ENCODE results near the gene ZNF426. TPM values are rescaled to one million over a fixed set of nuclear protein-coding genes. Genes with fewer than 3 reads are reported as not detected.

ZNF426 gene
- total and polyA plus RNA-seq, 2 of the 13 experiments (the other 11 are each of a cell fraction or from before 2014, with no cell fraction given), result 3.8 to 14.9 TPM

DNA sequence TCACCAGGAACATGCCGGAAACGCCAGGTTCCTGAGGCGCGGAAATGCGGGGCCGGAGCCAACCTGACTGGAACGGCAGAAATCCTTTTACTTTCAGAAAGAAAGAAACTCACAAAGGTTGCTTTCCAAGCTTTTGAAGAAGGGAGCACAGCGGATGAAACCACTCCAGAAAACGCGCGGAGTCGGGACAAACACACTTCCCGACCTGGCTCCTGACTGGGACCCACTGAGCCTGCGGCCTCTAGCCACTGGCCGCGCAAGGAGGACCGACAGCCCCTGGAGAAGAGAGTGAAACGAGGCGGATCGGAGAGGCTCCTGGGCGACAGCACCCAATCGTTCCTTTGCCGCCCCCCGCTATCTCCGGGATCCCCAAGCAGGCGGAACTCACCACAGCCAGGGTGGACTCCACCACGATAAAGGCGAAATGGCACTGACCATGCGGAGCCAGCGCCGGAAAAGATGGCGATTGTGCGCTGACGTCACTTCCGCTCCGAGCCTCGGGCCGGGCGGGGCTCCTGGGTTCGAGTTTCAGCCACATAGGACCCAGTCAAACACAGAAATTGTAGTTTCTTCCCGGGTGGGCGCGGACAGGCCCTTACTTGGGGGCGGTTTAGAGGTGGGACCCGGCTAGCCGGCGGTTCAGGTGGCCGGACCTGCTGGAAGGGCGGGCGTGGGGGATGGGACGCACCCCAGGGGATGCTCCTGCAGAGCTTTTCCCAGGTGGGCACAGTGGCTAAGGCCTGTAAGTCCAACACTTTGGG is 45.8 kb upstream of the ZNF426 start, which contains the start of gene ZNF121 (continued):
- TF ChIP-seq, protein P1, sequence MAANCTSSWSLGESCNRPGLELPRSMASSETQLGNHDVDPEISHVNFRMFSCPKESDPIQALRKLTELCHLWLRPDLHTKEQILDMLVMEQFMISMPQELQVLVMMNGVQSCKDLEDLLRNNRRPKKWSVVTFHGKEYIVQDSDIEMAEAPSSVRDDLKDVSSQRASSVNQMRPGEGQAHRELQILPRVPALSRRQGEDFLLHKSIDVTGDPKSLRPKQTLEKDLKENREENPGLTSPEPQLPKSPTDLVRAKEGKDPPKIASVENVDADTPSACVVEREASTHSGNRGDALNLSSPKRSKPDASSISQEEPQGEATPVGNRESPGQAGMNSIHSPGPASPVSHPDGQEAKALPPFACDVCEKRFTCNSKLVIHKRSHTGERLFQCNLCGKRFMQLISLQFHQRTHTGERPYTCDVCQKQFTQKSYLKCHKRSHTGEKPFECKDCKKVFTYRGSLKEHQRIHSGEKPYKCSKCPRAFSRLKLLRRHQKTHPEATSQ (CRISPR knock-in tag; IDR thresholded peaks at IDR 0.05; ENCODE audit: borderline replicate concordance), result 0 out of 2 replicates have a peak, but pooled peaks have one; percentile 49
- TF ChIP-seq ZNF709 (CRISPR knock-in tag; IDR thresholded peaks at IDR 0.05) (no peak; the same call in 1 of the 2 replicates), HCFC1 (IDR thresholded peaks at IDR 0.05; ENCODE audit: low read depth, low read length) (peak; percentile 53; the same call in 1 of the 2 replicates), ZFAT (CRISPR knock-in tag; conservative IDR thresholded peaks at IDR 0.05) (0 out of 2 replicates have a peak, but pooled peaks have one; percentile 61), ZNF124 (CRISPR knock-in tag; IDR thresholded peaks at IDR 0.05) (0 out of 2 replicates have a peak, but pooled peaks have one; percentile 22), BRD4 (CRISPR knock-in tag; IDR thresholded peaks at IDR 0.05) (peak; percentile 82; the same call in 1 of the 2 replicates)
- TF ChIP-seq, protein P2, sequence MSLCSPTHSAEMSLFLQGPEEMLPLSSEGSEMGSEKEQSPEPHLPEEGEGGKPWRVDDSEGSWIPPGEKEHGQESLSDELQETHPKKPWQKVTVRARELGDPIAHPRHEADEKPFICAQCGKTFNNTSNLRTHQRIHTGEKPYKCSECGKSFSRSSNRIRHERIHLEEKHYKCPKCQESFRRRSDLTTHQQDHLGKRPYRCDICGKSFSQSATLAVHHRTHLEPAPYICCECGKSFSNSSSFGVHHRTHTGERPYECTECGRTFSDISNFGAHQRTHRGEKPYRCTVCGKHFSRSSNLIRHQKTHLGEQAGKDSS (CRISPR knock-in tag; IDR thresholded peaks at IDR 0.05; ENCODE audit: borderline replicate concordance, low read depth), result 0 out of 2 replicates have a peak, but pooled peaks have one; percentile 19
- TF ChIP-seq, protein P3, sequence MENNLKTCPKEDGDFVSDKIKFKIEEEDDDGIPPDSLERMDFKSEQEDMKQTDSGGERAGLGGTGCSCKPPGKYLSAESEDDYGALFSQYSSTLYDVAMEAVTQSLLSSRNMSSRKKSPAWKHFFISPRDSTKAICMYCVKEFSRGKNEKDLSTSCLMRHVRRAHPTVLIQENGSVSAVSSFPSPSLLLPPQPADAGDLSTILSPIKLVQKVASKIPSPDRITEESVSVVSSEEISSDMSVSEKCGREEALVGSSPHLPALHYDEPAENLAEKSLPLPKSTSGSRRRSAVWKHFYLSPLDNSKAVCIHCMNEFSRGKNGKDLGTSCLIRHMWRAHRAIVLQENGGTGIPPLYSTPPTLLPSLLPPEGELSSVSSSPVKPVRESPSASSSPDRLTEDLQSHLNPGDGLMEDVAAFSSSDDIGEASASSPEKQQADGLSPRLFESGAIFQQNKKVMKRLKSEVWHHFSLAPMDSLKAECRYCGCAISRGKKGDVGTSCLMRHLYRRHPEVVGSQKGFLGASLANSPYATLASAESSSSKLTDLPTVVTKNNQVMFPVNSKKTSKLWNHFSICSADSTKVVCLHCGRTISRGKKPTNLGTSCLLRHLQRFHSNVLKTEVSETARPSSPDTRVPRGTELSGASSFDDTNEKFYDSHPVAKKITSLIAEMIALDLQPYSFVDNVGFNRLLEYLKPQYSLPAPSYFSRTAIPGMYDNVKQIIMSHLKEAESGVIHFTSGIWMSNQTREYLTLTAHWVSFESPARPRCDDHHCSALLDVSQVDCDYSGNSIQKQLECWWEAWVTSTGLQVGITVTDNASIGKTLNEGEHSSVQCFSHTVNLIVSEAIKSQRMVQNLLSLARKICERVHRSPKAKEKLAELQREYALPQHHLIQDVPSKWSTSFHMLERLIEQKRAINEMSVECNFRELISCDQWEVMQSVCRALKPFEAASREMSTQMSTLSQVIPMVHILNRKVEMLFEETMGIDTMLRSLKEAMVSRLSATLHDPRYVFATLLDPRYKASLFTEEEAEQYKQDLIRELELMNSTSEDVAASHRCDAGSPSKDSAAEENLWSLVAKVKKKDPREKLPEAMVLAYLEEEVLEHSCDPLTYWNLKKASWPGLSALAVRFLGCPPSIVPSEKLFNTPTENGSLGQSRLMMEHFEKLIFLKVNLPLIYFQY (CRISPR knock-in tag; IDR thresholded peaks at IDR 0.05; ENCODE audit: borderline replicate concordance), result peak; percentile 31; the same call in 1 of the 2 replicates
- TF ChIP-seq, protein P4, sequence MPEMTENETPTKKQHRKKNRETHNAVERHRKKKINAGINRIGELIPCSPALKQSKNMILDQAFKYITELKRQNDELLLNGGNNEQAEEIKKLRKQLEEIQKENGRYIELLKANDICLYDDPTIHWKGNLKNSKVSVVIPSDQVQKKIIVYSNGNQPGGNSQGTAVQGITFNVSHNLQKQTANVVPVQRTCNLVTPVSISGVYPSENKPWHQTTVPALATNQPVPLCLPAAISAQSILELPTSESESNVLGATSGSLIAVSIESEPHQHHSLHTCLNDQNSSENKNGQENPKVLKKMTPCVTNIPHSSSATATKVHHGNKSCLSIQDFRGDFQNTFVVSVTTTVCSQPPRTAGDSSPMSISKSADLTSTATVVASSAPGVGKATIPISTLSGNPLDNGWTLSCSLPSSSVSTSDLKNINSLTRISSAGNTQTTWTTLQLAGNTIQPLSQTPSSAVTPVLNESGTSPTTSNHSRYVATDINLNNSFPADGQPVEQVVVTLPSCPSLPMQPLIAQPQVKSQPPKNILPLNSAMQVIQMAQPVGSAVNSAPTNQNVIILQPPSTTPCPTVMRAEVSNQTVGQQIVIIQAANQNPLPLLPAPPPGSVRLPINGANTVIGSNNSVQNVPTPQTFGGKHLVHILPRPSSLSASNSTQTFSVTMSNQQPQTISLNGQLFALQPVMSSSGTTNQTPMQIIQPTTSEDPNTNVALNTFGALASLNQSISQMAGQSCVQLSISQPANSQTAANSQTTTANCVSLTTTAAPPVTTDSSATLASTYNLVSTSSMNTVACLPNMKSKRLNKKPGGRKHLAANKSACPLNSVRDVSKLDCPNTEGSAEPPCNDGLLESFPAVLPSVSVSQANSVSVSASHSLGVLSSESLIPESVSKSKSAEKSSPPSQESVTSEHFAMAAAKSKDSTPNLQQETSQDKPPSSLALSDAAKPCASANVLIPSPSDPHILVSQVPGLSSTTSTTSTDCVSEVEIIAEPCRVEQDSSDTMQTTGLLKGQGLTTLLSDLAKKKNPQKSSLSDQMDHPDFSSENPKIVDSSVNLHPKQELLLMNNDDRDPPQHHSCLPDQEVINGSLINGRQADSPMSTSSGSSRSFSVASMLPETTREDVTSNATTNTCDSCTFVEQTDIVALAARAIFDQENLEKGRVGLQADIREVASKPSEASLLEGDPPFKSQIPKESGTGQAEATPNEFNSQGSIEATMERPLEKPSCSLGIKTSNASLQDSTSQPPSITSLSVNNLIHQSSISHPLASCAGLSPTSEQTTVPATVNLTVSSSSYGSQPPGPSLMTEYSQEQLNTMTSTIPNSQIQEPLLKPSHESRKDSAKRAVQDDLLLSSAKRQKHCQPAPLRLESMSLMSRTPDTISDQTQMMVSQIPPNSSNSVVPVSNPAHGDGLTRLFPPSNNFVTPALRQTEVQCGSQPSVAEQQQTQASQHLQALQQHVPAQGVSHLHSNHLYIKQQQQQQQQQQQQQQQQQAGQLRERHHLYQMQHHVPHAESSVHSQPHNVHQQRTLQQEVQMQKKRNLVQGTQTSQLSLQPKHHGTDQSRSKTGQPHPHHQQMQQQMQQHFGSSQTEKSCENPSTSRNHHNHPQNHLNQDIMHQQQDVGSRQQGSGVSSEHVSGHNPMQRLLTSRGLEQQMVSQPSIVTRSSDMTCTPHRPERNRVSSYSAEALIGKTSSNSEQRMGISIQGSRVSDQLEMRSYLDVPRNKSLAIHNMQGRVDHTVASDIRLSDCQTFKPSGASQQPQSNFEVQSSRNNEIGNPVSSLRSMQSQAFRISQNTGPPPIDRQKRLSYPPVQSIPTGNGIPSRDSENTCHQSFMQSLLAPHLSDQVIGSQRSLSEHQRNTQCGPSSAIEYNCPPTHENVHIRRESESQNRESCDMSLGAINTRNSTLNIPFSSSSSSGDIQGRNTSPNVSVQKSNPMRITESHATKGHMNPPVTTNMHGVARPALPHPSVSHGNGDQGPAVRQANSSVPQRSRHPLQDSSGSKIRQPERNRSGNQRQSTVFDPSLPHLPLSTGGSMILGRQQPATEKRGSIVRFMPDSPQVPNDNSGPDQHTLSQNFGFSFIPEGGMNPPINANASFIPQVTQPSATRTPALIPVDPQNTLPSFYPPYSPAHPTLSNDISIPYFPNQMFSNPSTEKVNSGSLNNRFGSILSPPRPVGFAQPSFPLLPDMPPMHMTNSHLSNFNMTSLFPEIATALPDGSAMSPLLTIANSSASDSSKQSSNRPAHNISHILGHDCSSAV (CRISPR knock-in tag; IDR thresholded peaks at IDR 0.05; ENCODE audit: borderline replicate concordance), result no peak
- TF ChIP-seq, protein P5, sequence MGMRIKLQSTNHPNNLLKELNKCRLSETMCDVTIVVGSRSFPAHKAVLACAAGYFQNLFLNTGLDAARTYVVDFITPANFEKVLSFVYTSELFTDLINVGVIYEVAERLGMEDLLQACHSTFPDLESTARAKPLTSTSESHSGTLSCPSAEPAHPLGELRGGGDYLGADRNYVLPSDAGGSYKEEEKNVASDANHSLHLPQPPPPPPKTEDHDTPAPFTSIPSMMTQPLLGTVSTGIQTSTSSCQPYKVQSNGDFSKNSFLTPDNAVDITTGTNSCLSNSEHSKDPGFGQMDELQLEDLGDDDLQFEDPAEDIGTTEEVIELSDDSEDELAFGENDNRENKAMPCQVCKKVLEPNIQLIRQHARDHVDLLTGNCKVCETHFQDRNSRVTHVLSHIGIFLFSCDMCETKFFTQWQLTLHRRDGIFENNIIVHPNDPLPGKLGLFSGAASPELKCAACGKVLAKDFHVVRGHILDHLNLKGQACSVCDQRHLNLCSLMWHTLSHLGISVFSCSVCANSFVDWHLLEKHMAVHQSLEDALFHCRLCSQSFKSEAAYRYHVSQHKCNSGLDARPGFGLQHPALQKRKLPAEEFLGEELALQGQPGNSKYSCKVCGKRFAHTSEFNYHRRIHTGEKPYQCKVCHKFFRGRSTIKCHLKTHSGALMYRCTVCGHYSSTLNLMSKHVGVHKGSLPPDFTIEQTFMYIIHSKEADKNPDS (CRISPR knock-in tag; IDR thresholded peaks at IDR 0.05), result no peak
